Vagina (tissue), 2 donors: ENCODE results near the gene PPFIBP2.

ENCODE experiments used
- POLR2A ChIP-seq, 2 donors: fragments of 450-650 bp; IDR thresholded peaks; one replicate each; pipeline ENCODE4 v1.6.1; 2017; ENCODE audit warnings: antibody characterized with exemption in 2 of 2, mild to moderate bottlenecking in 2 of 2, moderate library complexity in 2 of 2
- TF ChIP-seq, protein P1 (sequence below), 3 experiments: fragments of 450-650 bp in 2 of 3; fragments of 200-600 bp in 1 of 3; sonication (generic) in 1 of 3; IDR thresholded peaks; one replicate each; pipeline ENCODE4 v1.5.1; 2017 to 2019; ENCODE audit warnings: antibody characterized with exemption in 3 of 3, mild to moderate bottlenecking in 2 of 3, moderate library complexity in 2 of 3

DNA sequence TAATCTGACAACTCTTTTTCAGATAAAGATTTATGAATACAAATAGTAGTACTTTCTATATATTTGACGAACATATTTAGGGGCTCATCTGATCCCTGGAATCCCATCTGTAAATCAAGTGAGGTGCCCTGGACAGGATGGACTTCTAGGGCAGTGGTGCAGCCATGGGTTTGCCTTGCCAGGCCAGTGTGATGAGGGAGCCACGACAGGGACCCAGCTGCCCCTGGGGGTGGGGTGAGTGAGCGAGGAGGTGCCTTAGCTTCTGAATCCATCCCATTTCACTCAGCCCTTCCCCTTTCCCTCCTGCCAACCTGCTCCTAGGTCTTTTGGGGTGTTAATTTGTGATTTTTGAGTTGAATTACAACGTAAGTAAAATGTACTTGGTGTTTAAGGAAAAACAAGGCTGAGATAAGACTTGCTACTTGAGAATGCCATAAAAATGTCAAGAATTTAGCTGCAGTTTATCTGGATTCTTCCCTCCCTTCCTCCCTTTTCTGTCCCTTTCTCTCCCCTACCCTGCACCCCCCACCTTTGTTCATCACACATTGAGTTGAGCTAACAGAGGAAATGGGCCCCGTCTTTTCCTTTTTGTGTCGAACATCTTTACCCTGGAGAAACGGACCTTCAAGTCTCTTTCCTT lies 60.8 kb downstream of the PPFIBP2 start:
- no peak for TF ChIP-seq POLR2A (IDR thresholded peaks at IDR 0.05)
- TF ChIP-seq, protein P1, sequence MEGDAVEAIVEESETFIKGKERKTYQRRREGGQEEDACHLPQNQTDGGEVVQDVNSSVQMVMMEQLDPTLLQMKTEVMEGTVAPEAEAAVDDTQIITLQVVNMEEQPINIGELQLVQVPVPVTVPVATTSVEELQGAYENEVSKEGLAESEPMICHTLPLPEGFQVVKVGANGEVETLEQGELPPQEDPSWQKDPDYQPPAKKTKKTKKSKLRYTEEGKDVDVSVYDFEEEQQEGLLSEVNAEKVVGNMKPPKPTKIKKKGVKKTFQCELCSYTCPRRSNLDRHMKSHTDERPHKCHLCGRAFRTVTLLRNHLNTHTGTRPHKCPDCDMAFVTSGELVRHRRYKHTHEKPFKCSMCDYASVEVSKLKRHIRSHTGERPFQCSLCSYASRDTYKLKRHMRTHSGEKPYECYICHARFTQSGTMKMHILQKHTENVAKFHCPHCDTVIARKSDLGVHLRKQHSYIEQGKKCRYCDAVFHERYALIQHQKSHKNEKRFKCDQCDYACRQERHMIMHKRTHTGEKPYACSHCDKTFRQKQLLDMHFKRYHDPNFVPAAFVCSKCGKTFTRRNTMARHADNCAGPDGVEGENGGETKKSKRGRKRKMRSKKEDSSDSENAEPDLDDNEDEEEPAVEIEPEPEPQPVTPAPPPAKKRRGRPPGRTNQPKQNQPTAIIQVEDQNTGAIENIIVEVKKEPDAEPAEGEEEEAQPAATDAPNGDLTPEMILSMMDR (IDR thresholded peaks at IDR 0.05) = no peak
